ENCODE measurements around the gene AMPH.

GRCh38 chr7:38628630-38629385 is 2.4 kb downstream of the AMPH start:
- TF ChIP-seq POLR2AphosphoS5 (IDR thresholded peaks at IDR 0.05; ENCODE audit: low read depth, low read length) (no peak), POLR2A (IDR thresholded peaks at IDR 0.05; ENCODE audit: low read depth, low read length) (no peak), TAF1 (IDR thresholded peaks at IDR 0.05; ENCODE audit: low read depth, low read length) (no peak), SPI1 (IDR thresholded peaks at IDR 0.05; ENCODE audit: low read depth, low read length) (no peak), PAX5 (IDR thresholded peaks at IDR 0.05; ENCODE audit: insufficient read depth, low read length, severe bottlenecking) (no peak)

Data from GM12891 (cell line).